HG03039 (cell line): ENCODE results near the gene ZNF644.
"Not testable (repeated sequence)": the region's sequence is repeated elsewhere in the genome, so short reads cannot be mapped to it uniquely, and the experiment has no call there.

Source experiments
- ATAC-seq: cut with Tn5 transposase; IDR thresholded peaks from one replicate; pipeline ENCODE4 v1.9.1; 2021; ENCODE audit warnings: mild to moderate bottlenecking, moderate library complexity; ENCODE audit not compliant: unreplicated experiment

ZNF644 gene

DNA sequence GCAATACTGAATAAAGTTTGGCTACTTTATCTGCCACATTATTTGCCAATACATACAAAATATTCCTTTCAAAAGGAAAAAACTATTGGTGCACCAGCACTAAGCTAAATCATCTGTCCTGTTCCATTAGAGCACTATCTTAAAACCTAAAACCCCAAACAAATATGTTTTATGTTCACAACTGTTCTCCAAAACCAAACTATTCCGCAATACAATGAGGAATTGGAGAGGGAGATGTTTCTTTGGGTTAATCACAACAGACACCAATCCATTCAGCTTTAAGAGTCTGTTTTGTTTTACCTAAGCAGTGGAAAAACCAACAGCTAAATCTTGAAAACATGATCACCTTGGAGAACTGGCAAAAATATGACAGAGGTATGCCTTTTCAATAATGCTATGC lies 85.1 kb downstream of the ZNF644 start:
- ATAC-seq = no peak

DNA sequence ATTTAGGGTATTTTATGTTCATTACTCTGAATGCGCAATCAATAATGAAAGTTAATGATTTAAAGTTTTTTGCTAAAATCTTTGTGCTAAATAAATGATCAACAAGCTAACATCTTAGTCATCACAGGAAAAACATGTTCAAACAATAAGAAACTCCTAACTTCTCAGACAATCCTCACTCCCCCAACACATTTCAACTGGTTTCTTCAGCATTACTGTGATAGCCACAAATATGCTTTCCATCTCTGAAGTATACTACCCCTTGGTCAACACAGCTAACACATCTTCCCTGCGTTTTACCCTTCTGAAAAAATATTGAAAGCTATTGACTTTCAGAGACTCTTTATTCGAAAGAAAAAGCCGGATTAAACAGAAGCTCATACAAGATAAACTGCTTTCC lies 85.8 kb downstream of the ZNF644 start:
- no peak for ATAC-seq

DNA sequence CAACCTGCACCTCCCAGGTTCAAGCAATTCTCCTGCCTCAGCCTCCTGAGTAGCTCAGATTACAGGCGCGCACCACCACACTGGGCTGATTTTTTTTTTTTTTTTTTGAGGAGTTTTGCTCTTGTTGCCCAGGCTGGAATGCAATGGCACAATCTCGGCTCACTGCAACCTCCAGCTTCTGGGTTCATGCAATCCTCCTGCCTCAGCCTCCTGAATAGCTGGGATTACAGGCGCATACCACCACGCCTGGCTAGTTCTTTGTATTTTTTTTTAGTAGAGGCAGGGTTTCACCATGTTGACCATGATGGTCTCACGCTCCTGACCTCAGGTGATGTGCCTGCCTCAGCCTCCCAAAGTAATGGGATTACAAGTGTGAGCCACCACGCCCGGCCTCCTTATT lies 93.6 kb downstream of the ZNF644 start:
- ATAC-seq = not testable (repeated sequence)

DNA sequence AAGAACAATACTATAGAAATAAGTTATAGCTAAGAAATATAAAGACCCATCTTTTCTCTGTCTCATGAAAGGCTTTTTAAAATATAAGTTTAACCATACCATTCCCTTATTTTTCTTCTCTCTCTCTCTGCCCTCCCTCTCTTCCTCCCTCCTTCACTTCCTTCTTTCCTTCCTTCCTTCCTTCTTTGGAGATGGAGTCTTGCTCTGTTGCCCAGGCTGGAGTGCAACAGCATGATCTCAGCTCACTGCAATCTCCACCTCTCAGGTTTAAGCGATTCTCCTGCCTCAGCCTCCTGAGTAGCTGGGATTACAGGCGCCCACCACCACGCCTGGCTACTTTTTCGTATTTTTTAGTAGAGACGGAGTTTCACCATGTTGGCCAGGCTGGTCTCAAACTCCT lies 94.2 kb downstream of the ZNF644 start:
- ATAC-seq = not testable (repeated sequence)

DNA sequence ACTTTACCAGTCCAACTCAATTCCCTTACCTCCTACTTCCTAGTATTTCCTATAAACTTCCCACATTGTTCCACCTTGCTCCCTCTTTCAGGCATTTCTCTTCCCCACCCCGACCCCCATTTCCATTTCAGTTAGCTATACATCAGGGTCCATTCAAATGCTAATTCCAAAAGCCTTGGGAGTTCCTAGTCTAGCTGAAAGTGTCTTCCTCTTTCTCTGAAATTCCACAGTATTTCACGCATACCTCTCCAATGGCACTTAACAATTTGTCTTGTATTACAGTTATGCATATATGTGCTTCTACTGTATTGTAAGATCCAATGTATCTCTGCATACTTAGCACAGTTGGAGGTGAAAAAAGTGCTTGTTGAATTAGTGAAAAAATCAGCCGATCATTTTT lies 94.9 kb downstream of the ZNF644 start:
- ATAC-seq = no peak

DNA sequence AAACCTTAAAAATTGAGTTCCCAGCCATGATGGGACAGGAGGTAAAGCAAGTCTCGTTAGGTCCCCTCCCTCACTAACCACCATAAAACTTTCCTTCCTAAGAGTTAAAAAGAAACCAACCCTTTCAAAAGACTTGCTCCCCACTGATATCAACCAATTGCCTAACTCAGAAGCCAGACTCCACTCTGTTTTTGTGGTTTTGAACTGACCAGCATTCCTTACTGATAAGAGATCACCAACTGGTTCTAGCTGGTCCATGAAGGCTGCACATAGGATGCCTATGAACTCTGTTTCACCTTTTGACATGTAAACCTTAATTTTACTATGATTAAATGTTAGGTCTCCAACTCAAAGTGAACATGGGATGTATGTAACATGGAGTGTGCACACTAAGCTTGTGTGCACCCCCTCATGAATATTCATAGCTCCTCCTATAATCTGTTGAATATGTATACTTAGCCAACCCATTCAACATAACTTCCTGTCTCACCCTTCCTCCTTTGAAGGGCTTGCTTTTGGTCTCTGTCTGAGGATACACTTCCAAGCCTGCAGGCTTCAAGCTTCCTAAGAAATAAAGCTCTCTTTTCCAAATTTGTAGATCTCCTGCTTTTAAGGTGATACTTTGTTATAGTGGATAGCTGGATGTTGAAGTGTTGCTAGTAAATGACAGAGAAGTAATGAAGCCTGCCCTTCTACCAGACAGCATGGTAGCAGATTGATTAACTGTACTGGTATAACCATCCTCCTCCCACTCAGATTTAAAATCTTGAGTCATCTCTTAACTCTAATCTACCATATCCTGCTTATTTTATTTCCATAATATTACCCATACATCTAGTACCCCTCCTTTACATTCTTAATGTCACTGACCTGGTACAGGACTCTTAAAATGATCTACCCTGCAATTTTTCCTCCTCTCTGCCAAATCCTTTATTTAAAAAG lies 95.6 kb downstream of the ZNF644 start:
- no peak for ATAC-seq

DNA sequence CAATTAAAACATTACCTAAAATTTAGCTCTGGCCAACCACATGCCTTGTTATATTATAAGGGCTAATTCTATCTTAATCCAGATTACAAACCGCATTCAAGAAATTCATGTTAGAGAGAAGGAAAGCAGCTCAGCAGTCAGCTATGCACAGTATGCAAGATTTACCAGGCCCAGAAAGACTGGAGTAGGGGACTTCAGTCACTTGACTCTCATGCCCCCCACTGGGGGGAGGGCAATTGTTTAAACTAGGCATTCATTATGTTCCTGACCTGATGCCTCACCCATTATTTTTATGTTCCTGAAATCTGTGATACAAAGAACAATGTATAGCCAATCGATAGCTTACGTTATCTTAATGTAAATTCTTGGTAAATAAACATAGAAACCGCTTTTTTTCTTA lies 96.9 kb downstream of the ZNF644 start:
- no peak for ATAC-seq

DNA sequence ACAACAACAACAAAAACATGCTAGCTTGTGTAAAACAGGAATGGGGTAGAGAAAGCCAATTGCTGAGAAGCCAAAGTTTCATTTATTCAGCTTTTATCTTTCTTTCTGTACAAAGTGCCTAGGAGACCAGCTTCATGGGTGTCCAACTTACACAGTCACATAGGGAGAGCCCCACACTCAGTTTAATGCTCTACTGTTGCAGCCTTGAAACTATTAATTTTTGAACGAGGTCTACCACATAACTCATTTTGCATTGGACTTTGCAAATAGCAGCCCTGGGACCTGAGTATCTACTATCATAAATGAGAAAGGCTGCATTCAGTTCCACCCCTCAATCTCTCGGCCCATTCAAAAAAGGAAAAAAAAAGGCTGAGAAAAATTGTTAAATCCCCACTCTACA lies 98.8 kb downstream of the ZNF644 start:
- no peak for ATAC-seq

DNA sequence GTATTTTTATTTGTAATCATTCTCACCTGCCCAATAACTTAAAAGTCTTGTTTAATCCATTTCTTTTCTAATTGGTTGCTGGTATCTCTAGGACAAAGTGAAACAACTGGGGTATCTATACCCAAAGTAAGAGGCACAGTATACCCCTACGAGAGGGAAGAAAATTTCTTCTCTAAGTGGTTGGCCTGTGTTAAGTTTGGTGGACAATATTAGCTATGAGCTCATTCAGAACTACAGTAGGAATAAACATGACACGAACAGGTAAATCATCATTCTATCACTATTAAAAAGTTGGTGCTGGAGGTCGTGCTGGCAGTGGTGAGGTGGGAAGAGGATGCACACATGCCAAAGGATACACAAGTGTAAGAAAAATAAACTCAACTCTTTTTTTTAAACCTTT lies 99.6 kb downstream of the ZNF644 start:
- no peak for ATAC-seq

DNA sequence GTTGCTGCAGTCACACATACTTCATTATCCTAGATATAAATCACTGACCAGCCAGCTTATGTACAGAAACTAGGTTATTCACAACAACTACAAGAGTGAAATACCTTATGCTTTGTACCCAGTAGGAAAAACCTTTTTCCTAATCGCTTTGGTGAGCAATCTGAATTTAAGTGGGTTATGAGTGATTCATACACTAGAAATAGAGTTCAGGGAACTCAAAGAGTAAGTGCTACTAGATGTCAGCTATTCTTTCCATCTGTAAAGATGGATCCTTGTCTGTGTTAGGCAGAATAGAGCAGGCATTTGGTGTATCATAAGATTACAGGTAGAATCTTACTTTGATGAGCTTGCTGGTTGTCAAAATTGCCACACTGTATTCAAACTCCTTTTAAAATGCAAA lies 101.9 kb downstream of the ZNF644 start:
- ATAC-seq = no peak

DNA sequence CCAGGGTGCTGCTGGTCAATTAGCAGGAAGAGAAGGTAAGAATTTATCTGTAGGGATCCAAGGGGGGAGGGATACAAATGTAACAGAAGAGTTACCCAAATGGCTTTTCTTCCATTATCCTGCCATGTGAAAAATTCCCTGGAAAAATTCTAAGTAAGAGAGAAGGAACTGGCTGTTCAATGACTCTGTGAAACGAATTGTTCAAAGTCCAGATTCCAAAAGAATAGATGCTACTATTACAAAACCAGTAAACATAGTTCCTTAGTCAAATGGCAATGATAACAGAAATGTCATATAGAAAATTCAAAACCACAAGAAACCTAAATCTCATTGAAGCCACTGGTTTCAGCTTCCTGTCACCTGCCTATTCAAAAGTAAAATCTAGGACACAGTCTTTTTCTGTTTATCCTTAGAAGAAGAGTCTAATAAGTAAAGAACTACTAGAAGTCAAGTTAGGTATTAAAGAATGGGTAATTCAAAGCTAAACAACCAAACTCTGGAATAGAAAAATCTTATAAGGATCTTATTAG lies 102.6 kb downstream of the ZNF644 start:
- ATAC-seq = no peak

DNA sequence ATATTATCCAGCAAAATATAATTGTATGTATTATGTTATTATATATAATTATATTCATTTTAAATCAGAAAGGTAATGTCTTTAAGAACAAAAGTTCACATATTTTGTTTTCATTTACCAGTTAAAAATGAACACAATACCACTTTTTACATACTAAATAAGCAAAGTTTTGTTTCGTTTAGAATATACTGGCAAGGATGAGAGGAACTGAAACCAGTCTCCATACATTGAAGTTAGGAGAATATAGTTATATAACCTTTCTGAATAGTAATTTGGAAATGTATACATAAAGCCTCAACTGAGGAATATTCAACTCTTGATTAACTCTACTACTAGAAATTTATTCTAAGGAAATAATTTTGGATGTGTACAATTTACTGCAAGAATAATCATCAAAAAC lies 110.5 kb downstream of the ZNF644 start:
- ATAC-seq = no peak

DNA sequence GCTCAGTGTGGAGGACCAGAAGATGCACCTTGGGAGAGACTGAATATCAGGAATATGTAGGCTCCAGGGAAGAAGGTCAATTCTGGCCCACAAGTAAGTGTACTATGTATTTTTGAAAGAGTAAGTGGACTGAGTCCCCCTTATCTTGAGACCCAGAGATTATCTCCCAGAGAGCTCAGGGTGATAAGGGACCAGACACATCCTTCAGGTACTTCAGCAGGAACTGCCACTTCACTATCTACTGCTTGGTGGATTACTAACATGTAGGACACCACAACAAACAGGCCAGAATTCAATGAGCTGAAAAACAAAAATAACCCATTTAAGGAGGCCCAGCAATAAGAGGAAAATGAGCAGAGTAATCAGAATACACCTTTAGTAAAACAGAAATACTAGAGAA lies 119.2 kb downstream of the ZNF644 start:
- ATAC-seq = no peak

DNA sequence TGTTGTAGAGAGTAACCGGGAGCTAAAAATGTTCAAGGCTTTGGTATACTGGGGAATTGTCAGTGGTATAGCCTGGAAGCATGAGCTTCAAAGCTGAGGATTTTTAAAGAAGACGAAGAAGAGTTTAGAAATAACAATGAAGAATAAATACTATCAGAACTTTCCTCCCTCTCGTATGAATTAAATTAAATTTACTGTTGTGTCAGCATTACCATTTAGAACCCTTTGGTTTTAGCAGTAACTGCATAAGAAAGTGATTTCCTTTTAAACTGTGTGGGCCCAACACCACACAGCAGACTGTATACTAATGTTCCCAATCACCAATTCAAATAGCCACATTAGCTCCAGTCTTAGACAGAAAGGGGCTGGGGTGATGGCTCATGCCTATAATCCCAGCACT lies 122.6 kb downstream of the ZNF644 start:
- no peak for ATAC-seq

DNA sequence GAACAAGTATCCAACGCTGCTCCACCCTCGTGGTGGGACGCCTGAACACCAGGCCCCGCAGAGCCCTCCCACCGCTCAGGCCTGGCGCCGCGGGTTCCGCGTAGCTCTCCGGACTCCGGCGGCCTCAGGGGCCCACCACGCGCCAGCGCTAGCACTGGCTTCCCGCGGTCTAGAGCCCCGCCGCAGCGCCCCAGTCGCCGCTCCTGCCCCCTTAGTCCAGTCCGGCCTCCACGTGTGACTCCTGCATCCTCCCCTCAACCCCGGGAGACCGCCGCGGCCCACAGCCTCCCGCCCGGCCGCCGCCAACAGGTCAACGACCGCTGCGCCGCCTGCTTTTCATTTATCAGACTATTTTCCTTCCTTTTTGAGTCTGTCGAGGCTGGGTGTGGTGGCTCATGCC lies 128.2 kb downstream of the ZNF644 start:
- not testable (repeated sequence) for ATAC-seq

DNA sequence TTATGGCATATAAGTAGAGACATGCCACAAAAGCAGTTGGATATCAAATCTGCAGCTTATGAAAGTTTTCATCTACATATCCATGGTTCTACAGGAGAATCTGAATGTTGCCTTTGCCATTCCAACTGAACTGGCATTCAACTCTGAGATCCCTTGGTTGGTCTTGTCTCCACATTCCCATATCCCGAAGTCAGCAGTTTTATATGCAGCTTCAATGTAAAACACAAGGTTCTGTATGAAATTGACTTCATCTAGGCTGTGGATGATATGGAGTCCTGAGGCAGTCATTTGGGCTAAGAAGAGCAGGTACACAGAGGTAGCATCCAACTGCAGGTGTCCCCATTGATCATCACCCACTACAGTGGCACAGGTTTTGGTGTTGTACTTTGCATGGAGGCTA lies 129.0 kb downstream of the ZNF644 start:
- not testable (repeated sequence) for ATAC-seq

DNA sequence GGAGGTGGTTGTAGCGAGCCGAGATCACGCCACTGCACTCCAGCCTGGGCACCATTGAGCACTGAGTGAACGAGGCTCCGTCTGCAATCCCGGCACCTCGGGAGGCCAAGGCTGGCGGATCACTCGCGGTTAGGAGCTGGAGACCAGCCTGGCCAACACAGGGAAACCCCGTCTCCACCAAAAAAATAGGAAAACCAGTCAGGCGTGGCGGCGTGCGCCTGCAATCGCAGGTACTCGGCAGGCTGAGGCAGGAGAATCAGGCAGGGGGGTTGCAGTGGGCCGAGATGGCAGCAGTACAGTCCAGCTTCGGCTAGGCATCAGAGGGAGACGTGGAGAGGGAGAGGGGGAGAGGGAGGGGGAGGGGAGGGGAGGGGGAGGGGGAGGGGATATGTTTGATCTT lies 129.6 kb downstream of the ZNF644 start:
- ATAC-seq = not testable (repeated sequence)

DNA sequence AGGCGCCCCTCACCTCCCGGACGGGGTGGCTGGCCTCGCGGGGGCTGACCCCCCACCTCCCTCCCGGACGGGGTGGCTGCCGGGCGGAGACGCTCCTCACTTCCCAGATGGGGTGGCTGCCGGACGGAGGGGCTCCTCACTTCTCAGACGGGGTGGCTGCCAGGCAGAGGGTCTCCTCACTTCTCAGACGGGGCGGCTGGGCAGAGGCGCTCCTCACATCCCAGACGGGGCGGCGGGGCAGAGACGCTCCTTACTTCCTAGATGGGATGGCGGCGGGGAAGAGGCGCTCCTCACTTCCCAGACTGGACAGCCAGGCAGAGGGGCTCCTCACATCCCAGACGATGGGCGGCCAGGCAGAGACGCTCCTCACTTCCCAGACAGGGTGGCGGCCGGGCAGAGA lies 130.1 kb downstream of the ZNF644 start:
- ATAC-seq = not testable (repeated sequence)

DNA sequence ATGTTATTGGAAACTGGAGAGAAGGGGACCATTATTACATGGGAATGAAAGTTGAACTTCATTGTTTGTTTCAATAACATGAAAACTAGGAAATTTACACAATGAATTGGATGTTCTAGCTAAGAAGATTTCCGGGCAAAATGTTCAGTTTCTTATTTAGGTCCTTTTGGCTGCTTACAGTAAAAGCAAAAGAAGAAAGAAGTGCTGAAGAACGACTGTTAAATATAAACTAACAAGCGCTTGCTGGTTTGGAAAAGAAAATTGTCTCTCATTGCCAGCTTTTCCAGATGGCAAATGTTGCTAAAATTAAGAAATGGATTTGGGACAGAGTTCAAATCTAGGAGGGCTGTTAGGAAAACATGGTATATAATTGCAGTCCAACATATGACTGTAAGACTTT lies 139.6 kb downstream of the ZNF644 start:
- no peak for ATAC-seq

DNA sequence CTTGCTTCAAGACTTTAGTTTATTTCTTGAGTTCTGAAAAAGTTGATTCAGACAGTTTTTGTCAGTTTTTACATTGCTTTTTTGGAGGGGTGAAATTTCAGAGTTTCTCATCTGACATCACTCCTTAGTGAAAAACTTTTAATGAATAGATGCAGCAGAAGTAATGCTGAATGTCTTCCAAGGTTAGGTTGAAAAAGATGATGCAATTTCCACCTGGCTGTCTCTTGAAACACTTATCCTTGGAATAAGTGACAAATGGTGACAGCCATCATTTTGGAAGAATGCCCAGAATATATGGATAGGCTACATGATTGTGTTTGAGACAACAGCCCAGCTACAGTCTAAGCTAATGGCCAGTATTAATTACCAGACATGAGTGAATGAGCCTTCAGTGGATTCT lies 140.8 kb downstream of the ZNF644 start:
- ATAC-seq = no peak

DNA sequence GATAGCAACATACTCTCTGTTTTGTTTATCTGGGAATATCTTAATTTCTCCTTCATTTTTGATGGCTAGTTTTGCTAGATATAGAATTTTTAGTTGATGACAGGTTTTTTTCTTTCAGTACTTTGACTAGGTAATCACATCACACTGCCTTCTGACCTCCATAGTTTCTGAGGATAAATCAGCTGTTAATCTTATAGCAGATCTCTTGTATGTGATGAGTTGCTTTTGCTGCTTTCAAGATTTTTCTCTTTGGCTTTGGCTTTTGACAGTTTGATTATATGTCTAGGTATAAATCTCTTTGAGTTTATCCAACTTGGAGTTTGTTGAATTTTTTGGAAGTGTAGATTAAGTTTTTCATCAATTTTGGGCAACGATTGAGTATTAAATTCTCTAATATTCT lies 142.6 kb downstream of the ZNF644 start:
- ATAC-seq = no peak

DNA sequence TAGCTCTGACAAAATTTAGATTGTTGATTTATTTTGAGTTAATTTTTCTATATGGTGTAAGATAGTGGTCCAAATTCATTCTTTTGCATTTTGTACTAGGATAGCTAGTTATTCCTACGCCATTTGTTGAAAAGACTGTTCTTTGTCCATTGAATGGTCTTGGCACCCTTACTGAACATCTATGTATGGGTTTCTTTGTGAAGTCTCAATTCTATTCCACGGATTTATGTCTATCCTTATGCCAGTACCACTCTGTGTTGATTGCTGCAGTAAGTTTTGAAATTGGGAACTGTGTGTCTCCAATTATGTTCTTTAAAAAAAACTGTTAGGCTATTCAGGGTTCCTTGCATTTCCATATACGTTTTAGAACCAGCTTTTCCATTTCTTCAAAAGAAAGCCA lies 145.7 kb downstream of the ZNF644 start:
- no peak for ATAC-seq
